22Rv1 (cell line): ENCODE data around the gene NKPD1.

Experiments
- H3K27ac ChIP-seq: fragments of 450-650 bp; 2 replicates; pipeline ENCODE4 v1.5.1; 2017
- ZFX ChIP-seq: fragments of 450-650 bp; IDR thresholded peaks from 2 replicates; pipeline ENCODE4 v1.6.1; 2017; ENCODE audit warnings: antibody characterized with exemption, borderline replicate concordance
- TF ChIP-seq, protein P1 (sequence below): fragments of 450-650 bp; IDR thresholded peaks from 2 replicates; pipeline ENCODE4 v1.5.1; 2017; ENCODE audit warnings: mild to moderate bottlenecking

NKPD1 gene

GRCh38 chr19:45128806-45129205 lies 32.0 kb downstream of the NKPD1 start:
- TF ChIP-seq, protein P1, sequence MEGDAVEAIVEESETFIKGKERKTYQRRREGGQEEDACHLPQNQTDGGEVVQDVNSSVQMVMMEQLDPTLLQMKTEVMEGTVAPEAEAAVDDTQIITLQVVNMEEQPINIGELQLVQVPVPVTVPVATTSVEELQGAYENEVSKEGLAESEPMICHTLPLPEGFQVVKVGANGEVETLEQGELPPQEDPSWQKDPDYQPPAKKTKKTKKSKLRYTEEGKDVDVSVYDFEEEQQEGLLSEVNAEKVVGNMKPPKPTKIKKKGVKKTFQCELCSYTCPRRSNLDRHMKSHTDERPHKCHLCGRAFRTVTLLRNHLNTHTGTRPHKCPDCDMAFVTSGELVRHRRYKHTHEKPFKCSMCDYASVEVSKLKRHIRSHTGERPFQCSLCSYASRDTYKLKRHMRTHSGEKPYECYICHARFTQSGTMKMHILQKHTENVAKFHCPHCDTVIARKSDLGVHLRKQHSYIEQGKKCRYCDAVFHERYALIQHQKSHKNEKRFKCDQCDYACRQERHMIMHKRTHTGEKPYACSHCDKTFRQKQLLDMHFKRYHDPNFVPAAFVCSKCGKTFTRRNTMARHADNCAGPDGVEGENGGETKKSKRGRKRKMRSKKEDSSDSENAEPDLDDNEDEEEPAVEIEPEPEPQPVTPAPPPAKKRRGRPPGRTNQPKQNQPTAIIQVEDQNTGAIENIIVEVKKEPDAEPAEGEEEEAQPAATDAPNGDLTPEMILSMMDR, result no peak
- TF ChIP-seq ZFX, result no peak

DNA sequence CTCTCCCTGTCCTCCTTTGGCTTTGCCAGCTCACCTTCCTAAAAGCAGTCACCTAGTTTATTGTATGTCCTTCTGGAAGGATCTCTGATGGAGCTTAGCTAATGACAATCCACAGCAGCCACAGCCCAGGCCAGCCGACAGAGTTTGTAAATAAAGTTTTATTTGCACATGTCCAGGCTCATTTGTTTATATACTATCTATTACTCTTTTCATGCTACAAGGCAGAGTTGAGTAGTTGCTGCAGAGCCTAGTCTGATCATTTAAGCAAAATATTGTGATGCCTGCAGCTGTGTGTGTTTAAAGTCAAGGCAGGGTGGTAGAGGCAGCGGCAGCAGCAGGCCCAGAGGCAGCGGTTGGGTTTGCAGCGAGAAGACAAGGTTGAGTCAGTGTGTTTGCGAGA lies 32.6 kb downstream of the NKPD1 start:
- TF ChIP-seq, protein P1, result no peak
- no peak for TF ChIP-seq ZFX
- H3K27ac ChIP-seq, result no peak overlapping the region

More at GRCh38 chr19:45128806-45129205, 32.0 kb downstream of the NKPD1 start:
- no peak overlapping the region for H3K27ac ChIP-seq

GRCh38 chr19:45126654-45127053 lies 34.1 kb downstream of the NKPD1 start:
- TF ChIP-seq ZFX, result no peak
- TF ChIP-seq, protein P1, result no peak

GRCh38 chr19:45125975-45126493 lies 34.7 kb downstream of the NKPD1 start:
- no peak overlapping the region for H3K27ac ChIP-seq
- TF ChIP-seq ZFX, result no peak
- TF ChIP-seq, protein P1, result peak; percentile 89

More at GRCh38 chr19:45126654-45127053, 34.1 kb downstream of the NKPD1 start:
- H3K27ac ChIP-seq, result no peak overlapping the region

GRCh38 chr19:45125360-45125759 lies 35.4 kb downstream of the NKPD1 start:
- TF ChIP-seq, protein P1, result no peak
- no peak for TF ChIP-seq ZFX
- peak overlapping the region; percentile 79; the same call in 1 of the 2 replicates for H3K27ac ChIP-seq

GRCh38 chr19:45124021-45124420 lies 36.8 kb downstream of the NKPD1 start:
- peak overlapping the region; percentile 79 for H3K27ac ChIP-seq
- no peak for TF ChIP-seq ZFX
- TF ChIP-seq, protein P1, result no peak

GRCh38 chr19:45123440-45123850 lies 37.3 kb downstream of the NKPD1 start:
- H3K27ac ChIP-seq, result peak overlapping the region; percentile 79
- TF ChIP-seq, protein P1, result no peak
- no peak for TF ChIP-seq ZFX
